Measurements from ENCODE around the gene MGLL.

DNA sequence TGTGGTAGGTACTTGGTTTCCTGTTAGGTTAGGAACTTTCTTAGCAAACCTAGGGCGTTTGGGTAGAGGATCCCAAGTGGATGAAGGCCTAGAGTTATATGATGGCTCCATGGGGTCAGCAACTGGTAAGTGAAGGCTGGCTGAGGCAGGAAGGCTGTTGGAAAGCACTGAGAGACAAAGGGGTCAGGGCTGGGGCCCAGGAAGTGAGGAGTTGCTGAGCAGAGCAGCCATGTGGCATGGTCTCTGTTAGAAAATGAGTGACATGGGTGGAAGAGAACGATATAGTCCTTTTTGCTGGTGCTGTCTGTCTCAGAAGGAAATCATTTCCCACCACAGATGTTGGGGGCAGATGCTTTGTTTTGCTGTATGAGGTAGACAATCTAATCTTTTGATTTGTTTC lies 34.5 kb upstream of the MGLL start:
- TF ChIP-seq, protein P1, sequence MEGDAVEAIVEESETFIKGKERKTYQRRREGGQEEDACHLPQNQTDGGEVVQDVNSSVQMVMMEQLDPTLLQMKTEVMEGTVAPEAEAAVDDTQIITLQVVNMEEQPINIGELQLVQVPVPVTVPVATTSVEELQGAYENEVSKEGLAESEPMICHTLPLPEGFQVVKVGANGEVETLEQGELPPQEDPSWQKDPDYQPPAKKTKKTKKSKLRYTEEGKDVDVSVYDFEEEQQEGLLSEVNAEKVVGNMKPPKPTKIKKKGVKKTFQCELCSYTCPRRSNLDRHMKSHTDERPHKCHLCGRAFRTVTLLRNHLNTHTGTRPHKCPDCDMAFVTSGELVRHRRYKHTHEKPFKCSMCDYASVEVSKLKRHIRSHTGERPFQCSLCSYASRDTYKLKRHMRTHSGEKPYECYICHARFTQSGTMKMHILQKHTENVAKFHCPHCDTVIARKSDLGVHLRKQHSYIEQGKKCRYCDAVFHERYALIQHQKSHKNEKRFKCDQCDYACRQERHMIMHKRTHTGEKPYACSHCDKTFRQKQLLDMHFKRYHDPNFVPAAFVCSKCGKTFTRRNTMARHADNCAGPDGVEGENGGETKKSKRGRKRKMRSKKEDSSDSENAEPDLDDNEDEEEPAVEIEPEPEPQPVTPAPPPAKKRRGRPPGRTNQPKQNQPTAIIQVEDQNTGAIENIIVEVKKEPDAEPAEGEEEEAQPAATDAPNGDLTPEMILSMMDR (IDR thresholded peaks at IDR 0.05 in 2 of 3, conservative IDR thresholded peaks at IDR 0.05 in 1 of 3; ENCODE audit: borderline replicate concordance in 1 of 3, insufficient read depth in 1 of 3, low read depth in 2 of 3, low read length in 2 of 3): no peak
- TF ChIP-seq EZH2 (IDR thresholded peaks at IDR 0.05) (no peak), CBX3 (IDR thresholded peaks at IDR 0.05; ENCODE audit: low read depth) (no peak), POLR2A (IDR thresholded peaks at IDR 0.05; ENCODE audit: borderline replicate concordance, extremely low read depth, insufficient read depth, insufficient read length) (no peak)
- TF ChIP-seq, protein P2, sequence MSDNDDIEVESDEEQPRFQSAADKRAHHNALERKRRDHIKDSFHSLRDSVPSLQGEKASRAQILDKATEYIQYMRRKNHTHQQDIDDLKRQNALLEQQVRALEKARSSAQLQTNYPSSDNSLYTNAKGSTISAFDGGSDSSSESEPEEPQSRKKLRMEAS (IDR thresholded peaks at IDR 0.05): no peak
